Activated CD4-positive, CD25-positive, alpha-beta regulatory T cell (primary cell): ENCODE results near the gene MAPK4.

Experiments
- DNase-seq, 4 experiments: peaks; one replicate each; lab custom pipeline; 2025; lab: John Stamatoyannopoulos, UW

The MAPK4 gene

DNA sequence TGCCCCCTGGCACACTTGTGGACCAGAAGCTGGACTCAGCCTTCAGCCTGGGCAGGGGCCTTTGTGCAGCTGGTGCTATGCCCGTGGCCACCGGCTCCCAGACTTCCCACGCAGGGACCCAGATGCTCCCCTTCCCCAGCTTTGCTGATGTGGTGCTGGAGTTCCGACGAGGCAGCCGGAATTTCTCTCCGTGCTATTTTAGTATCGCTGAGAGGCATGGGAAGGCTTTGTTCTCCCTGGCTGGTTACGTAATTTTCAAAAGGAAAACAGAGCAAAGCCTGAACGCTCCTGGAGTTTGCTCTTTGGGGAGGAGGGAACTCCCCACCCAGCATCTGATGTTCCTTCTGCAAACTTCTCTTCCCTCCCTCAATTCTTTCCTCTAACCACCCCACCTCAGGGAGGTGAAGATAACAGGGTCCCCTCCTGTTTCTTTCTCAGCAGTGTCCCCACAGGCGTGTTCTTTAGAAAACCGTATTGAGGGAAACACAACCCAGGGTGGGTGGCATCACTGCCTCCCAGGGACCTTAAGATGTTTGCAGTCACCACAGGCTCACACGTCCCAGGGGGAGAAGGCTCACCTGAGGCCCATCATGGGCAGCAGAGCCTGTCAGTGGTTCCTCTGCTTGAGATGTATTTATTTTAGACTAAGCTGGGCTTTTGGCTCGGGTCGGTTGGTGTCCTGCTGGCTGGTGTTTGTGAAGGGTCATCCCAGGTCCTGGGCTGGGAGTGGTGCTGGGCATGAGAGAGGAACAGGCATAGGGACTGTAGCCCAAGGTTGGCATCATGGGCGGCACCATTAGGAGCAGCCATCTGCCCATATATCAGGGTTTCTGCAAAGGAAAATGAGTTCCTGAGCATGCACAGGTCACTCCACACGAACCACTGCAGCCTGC lies 95.0 kb downstream of the MAPK4 start:
- no peak for DNase-seq

DNA sequence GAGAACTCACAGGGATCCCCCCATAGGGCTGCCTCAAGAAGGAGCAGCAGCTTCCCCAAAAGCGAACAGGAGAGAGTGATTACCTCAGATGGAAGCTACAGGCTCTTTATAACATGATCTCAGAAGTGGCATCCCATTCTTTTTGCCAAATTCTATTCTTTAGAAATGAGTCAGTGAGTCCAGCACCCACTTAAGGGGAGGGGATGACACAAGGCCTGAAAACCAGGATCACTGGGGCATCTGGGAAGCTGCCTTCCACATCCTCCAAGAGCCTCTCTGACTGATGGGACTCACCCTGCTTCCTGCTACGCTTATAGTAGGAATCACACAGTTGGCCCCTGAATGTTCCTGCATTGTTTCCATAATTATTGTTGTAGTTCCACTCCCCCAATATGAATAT lies 96.5 kb downstream of the MAPK4 start:
- no peak for DNase-seq

DNA sequence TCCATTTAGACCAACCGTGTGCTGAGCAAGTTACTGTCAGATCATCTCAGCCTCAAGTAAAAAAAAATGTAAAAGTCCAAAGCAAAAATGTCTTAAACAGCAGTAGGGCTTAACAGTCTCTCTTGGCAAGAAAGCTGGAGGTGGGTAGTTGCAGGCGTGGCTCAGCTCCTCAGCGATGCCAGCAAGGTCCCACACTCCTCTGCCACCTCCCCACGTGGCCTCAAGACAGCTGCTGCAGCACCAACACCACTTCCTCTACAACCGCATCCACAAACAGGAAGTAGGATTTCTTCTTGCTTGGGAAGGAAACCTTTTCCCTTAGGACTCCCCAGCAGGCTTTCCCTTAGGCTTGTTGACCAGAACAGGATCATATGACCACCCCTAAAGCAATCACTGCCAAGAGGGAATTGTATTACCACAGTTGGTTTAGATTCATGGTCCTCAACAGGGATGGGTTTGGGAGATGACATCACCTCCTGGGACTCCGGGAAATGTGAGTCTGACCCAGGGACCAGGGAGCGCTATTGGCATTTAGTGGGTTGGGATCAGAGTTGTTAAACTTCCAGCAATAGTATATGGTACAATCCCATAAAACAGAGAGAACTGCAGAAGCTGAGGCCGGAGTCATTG lies 97.1 kb downstream of the MAPK4 start:
- DNase-seq: no peak

DNA sequence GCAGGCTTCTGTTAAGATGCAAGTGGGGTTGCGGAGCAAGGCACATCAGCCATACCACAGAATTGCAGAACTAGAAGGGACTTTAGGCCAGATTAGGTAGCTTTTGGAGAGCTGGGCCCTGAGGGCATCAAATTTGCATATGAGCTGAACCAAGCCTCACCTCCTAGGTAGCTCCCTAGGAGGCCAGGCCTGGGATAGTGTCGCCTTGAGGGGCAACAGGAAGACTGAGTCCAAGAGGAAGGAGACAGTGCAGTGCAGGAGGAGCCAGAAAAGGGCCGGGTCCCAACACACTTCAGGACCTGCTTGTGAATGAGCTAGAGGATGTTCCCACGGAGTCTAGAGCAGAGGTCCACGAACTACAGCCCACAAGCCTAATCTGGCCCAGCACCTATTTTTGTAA lies 98.7 kb downstream of the MAPK4 start:
- no peak for DNase-seq

DNA sequence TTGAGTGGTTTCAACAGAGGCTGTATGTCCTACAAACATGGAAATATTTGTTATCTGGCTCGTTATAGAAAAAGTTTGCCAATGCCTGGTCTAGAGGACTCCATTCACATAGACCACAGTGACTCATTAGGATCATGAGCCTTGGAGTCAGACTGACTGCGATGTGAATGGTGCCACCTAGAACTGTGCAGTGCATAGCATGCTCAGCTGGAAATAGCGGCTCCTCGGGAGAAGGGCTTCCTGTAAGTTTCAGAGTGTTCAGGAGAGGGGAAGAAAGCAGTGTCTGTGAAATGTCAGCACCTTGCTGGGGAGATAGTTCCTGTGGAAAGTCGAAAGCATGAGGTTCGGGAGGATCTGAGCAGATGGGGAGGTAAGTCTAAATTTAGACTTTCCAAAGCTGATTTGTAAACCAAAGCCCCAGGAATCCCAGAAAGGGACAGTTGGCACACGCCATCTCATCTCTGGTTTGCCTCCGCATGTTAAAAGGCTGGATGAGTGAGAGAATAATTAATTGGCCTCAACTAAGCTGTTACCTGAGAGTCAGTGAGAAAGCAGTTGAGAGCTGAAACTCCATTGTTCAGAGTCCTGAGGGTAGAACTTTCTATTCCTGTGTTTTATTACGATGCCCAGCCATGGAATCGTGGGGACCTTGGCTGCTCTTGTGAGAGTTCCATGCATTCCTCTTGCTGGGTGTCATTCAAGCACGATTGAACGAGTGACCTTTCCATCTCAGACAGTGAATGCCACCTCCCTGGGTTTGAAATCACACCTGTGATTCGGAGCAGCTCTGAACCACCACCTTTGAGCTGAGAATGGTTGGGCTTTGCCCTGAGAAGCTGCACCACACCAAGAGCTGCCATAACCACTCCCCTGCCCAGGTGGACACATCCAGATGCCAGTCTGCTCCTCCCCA lies 99.5 kb downstream of the MAPK4 start:
- DNase-seq: no peak

DNA sequence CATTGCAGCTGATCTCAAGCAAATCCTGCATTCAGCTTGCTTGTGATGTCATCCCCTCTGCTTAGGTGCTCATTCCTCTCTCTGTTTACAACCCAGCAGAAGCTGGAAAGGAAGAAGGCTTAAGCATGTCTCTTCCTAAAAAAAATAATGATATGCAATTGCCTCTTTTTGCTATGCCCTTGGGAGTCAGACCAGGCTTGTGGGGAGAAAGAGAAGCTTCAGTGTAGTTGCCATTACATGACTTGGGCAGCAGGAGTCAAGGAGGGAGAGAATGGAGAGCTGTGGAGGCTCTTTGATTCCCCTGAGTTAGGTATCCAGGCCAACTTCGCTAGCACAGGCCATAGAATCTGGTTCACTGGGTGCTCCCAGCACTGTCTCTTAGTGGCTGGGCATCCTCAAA lies 101.1 kb downstream of the MAPK4 start:
- no peak for DNase-seq

DNA sequence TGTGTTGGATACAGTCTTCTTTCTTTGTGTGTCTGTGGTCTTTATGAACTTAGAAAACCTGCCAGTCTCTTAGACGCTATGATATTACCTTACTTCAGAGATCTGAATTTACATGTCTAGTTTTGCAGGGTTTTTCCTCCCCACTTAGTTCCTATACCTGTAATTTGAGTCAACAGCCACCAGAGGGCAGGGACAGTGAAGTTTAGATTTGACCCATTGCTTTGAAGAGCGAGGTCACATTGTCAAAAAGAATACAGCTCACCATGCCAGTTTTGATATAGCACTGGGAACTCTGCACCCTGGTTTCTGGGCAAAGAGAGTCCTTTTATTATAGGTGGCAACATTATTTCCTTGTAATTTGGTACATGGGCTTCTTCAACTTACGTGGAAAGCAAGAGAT lies 102.3 kb downstream of the MAPK4 start:
- DNase-seq: no peak

DNA sequence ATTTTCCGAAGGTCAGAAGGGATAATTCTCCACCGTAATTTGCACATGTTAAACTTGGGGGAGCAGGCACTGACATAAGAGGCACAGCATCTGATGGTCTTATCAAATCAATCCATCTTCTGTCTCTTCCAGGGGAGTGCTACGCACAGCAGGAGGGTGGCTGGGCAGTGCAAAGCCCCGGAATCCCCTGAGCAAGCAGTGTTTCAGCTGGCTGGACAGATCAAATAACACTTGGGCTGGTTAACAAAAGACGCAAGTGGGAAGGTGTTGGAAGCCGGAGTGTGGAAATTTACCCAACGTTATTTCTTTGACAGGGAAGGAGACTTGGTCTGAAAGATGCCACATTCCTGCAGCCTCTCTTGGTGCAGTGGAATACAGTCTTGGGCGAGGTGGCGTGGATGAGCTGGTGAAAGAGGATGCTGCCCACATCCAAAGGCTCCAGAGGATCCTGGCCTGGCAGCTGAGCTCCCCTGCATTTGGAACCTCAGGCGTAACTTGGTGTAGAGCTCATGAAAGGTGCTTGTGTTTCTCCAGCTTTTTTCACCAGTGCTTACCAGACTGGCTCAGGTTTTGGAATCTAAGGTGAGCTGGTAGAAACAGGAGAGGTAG lies 103.0 kb downstream of the MAPK4 start:
- no peak for DNase-seq

DNA sequence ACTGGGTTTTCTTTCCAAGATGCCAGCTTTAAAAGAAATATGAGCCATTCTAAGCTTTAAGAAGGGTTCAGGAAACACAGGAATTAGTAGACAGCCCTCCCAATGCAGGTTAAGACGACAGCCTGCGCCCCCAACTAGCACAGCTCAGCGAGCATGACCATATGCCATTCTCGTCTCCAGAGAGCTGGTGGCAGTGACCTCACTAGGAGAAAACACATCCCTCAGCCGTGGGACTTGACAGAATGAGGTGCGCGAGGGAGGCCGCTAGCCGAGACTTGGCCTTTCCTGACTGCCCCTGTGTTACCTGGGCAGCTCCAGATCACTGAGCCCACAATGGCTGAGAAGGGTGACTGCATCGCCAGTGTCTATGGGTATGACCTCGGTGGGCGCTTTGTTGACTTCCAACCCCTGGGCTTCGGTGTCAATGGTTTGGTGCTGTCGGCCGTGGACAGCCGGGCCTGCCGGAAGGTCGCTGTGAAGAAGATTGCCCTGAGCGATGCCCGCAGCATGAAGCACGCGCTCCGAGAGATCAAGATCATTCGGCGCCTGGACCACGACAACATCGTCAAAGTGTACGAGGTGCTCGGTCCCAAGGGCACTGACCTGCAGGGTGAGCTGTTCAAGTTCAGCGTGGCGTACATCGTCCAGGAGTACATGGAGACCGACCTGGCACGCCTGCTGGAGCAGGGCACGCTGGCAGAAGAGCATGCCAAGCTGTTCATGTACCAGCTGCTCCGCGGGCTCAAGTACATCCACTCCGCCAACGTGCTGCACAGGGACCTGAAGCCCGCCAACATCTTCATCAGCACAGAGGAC lies 103.9 kb downstream of the MAPK4 start:
- DNase-seq: no peak

DNA sequence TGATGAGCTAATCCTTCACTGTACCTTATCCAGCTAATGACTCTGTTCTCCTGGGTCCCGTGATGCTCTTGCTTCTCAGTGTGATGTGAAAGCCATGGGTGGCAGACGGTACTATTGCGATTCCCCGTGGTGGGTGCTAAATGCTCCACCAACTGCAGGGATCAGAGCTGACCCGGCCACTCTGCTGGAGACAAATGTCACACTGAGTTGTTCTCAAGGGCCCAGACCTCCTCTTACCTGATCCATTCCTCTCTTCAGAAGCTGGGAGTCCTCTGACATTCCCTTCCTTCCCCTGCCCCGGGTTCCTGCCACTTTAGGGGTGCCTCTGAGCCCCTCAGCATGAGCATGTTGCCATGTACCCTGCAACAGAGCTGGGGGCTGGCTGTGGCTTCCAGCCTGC lies 105.1 kb downstream of the MAPK4 start:
- no peak for DNase-seq

DNA sequence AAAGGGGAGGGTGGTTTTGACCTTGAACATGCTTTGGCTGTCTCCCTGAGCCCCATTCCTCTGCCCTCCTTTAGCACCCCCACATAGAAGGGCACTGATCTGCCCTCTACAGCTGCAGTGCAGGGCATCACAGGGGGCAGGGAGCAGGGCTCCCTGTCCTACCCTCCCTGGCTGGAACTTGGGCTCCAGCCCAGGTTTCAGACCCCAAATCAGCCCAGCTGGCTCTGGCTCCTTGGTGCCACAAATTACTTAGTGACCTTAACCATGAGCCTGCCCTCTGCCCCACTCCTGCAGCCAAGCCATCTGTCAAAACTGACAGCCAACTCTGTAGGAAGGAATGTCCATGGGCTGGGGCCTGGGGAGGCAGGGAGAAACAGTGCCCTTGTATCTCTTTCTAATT lies 105.6 kb downstream of the MAPK4 start:
- no peak for DNase-seq

DNA sequence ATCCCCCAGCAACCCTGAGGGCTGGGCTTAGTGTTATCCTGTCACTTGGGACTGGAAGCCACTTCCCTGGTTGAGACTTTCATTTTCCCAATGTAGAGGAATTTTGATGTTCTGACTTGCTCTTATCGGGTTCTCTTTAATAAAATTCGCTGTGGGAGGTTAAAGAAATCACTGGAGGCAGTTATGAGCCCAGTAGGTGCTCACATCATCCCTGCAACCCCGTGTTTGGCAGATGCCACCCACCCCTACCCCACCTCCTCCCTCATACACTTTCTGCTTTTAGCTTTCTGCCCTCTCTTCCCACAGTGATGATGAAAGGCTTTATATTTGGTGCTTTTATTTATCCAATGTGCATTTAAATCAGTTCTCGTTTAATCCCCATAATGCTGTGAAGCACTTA lies 106.6 kb downstream of the MAPK4 start:
- no peak for DNase-seq

DNA sequence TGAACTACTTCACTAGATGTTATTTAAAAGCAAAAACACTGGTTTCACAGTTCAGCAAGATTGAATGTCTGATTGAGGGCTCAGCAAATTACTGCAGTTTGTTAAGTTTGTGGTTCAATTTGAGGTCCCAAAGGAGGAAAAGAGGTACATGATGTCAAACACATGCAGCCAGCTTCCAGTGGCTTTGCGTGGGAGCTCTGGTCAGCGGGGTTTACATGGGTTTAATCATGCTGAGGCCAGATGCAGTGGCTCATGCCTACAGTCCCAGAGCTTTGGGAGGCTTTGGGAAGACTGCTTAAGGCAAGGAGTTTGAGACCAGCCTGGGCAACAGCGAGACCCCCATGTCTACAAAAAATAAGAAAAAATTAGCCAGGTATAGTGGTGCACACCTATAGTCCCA lies 111.5 kb downstream of the MAPK4 start:
- no peak for DNase-seq

DNA sequence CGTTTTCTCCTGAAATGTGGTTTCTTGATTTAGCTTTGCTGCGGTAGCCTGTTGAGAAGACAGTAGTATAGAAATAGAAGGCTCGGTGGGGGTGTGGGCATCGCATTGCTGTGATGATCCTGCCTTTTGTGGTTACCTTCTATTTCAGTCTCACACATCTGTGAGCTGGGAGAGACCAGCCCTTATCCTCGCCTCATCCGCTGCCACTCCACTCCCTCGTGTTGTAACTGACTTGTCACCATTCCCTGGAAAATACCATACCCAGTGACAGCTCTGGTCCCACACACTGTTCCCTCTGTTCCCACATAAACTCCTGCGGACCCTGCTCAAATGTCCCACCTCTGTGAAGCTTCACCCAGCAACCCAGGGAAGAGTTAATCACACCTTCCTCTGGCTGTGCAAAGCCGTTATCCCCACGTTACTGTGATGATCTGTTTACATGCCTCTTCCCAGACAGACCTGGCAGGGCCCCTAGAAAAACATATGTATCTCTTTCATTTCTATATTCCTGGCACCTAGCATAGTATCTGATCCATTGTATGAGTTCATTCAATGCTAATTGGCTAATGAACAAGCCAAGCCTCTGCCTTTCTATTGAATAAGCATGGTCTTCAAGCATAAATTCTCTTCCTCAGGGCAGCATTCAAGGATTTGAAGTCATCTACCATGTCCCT lies 114.6 kb downstream of the MAPK4 start:
- DNase-seq: no peak

DNA sequence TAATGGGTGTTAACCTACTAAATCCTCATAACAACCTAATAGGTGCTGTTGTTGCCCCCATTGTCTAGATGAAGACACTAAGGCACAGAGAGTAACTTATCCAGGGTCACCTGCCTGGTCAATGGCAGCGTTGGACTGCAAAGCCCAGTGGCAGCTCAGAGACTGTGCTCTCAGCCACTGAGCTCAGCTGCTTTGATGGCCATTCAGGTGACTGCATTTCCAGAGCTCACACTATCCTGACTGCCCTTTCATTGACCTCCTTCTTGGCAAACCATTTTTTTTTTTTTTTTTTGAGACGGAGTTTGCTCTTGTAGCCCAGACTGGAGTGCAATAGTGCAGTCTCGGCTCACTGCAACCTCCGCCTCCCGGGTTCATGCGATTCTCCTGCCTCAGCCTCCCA lies 115.2 kb downstream of the MAPK4 start:
- DNase-seq: no peak

DNA sequence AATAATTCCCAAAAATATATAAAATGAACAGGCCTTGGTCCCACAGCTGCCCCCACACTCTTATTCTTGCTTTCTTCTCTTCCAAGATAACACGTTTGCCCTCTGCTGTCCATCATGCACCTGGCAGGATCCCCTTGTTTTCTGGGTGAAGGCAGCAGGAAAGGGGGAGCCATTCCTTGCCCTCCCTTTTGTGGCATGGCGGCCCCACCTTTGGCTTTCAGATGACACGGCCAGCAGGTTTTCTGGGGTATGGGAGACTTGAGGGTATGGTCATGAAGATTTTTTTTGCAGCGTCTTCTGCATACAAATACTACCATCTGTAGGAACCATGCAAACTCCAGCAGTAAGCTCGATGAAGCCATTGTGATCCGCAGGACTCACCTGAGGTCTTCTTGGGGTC lies 118.8 kb downstream of the MAPK4 start:
- DNase-seq: no peak

DNA sequence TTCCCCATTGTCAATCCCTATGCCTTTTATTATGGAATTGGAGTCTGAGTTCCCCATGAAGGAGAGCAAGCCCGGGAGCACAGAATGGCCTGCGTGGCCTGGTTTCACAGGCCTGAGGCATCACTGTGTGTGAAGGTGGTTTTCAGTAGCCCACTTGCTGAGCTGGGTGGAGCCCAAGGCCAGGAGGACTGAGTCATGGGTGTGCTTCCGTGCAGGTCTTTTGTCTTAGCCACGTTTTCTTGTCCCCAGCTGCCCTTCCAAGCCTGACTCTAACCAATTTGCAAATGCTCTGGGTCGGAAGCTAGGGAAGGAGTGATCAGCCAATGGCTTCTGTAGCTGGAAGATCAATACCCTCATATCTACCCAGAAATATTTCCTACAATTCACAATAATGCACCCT lies 119.2 kb downstream of the MAPK4 start:
- DNase-seq: no peak

DNA sequence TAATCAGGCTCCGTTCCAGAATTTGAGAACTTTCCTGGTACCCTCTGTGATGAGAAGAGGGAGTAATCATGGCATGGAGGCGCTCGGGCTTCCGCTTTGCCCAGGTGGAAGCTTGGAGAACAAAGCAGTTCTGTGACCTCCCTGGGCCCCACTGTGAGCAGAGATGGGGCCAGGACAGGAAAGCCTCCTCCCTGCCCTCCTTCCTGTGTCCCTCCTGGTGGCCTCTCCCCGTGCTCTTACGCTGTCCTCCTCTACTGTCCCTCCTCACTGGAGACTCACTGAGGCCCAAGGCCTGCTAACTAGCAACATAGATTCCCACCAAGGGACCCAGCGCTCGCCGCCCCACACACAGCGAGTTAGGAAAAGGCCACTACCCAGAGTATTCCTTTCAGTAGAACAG lies 119.8 kb downstream of the MAPK4 start:
- DNase-seq: no peak

DNA sequence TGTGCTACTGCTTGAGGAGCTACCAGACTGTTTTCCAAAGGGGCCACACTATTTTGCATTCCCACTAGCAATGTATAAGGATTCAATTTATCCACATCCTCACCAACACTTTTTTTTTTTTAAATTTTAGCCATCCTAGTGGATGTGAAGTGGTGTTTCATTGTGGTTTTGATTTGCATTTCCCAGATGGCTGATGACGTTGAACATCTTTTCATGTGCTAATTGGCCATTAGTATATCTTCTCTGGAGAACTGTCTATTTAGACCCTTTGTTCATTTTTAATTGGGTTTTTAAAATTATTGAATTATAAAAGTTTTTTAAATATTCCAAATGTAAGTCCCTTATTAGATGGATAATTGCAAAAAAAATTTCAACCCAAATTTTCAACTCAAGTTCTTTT lies 121.1 kb downstream of the MAPK4 start:
- DNase-seq: no peak

DNA sequence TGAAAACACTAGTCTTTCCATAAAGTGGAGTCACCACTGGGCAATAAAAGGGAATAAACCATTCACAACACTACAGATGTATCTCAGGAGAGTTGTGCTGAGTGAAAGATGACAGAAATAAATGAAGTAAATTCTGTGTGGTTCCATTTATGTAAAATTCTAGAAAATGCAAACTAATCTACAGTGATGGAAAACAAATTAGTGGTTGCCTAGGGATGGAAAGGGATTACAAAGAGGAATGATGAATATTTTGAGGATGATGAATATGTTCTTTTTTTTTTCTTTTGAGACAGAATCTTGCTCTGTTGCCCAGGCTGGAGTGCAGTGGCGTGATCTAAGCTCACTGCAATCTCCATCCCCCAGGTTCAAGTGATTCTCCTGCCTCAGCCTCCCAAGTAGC lies 123.0 kb downstream of the MAPK4 start:
- no peak for DNase-seq

DNA sequence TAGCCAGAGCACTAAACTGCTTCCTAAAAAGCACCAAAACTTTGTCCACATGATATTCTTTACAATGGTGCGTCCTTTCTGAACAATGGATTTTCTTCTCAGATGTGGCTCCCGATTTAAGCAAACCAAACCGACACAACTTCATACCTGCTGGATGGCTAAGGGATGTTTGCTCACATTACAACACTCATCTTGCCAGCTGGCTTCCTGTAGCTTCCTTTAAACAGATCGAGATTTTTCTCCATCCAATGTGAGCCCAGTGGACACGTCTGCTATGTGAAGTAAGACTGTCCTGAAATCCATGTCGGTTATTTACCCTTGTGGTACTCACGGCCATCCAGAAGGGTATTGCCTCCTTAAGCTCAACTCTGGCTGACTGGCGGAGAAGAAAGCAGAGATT lies 126.5 kb downstream of the MAPK4 start:
- DNase-seq: no peak
